Brain microvascular endothelial cell (primary cell): ENCODE results near the gene SLC15A1.

ENCODE experiments used
- DNase-seq: peaks from one replicate; pipeline ENCODE4 v3.0.0-alpha.2; 2020
- H3K27ac ChIP-seq: fragments of 250-450 bp; sonication (Bioruptor Pico); 2 replicates; pipeline ENCODE4 v1.5.1; 2020; ENCODE audit warnings: mild to moderate bottlenecking, moderate library complexity
- H3K27me3 ChIP-seq: fragments of 250-450 bp; sonication (Bioruptor Pico); replicated peaks from 2 replicates; pipeline ENCODE4 v1.5.1; 2020; ENCODE audit warnings: mild to moderate bottlenecking
- H3K36me3 ChIP-seq: fragments of 250-450 bp; sonication (Bioruptor Pico); replicated peaks from 2 replicates; pipeline ENCODE4 v1.5.1; 2020; ENCODE audit warnings: mild to moderate bottlenecking
- H3K4me3 ChIP-seq: 2 replicates; pipeline ENCODE4 v1.5.1; 2011; ENCODE audit warnings: low read depth, mild to moderate bottlenecking, control low read depth, low read length, moderate library complexity
- CTCF ChIP-seq: IDR thresholded peaks from 2 replicates; pipeline ENCODE4 v1.5.1; 2011; ENCODE audit warnings: low read depth, mild to moderate bottlenecking, moderate library complexity, low read length, control low read depth, inconsistent platforms; ENCODE audit errors: missing control alignments
- in situ Hi-C: cut with HindIII; loops from 2 replicates; pipeline ENCODE4 v1.10.0; 2017; ENCODE audit warnings: low sequenced_read_pairs, low pct_ligation_motif_present

Gene SLC15A1

GRCh38 chr13:98706446-98707110 lies 45.9 kb downstream of the SLC15A1 start:
- H3K4me3 ChIP-seq: no peak overlapping the region
- peak; percentile 61 for DNase-seq
- TF ChIP-seq CTCF: no peak

GRCh38 chr13:98697791-98698190 lies 54.7 kb downstream of the SLC15A1 start:
- in situ Hi-C loops: no loop called here
- TF ChIP-seq CTCF: no peak
- DNase-seq: no peak
- Histone ChIP-seq H3K27me3 (no peaks in the 10 kb centered on the region), H3K4me3 (no peak overlapping the region), H3K36me3 (no peaks in the 10 kb centered on the region), H3K27ac (no peak overlapping the region)

More at GRCh38 chr13:98706446-98707110, 45.9 kb downstream of the SLC15A1 start:
- no peaks in the 10 kb centered on the region for H3K36me3 ChIP-seq
- H3K27ac ChIP-seq: no peak overlapping the region
- no peaks in the 10 kb centered on the region for H3K27me3 ChIP-seq
- in situ Hi-C loops: no loop called here

- H3K27ac ChIP-seq: no peak overlapping the region
- TF ChIP-seq CTCF: no peak
- in situ Hi-C loops: no loop called here
- no peaks in the 10 kb centered on the region for H3K27me3 ChIP-seq
- no peak for DNase-seq
- H3K36me3 ChIP-seq: no peaks in the 10 kb centered on the region
- H3K4me3 ChIP-seq: no peak overlapping the region
These were observed 58.7 kb downstream of the SLC15A1 start for GRCh38 chr13:98693756-98694155.

GRCh38 chr13:98691360-98691759 lies 61.1 kb downstream of the SLC15A1 start:
- H3K36me3 ChIP-seq: no peaks in the 10 kb centered on the region
- no peaks in the 10 kb centered on the region for H3K27me3 ChIP-seq
- H3K27ac ChIP-seq: no peak overlapping the region
- in situ Hi-C loops: no loop called here
- TF ChIP-seq CTCF: no peak
- DNase-seq: no peak
- no peak overlapping the region for H3K4me3 ChIP-seq

GRCh38 chr13:98690348-98691022 lies 62.0 kb downstream of the SLC15A1 start:
- no peaks in the 10 kb centered on the region for H3K27me3 ChIP-seq
- no peak overlapping the region for H3K27ac ChIP-seq
- in situ Hi-C loops: no loop called here
- no peaks in the 10 kb centered on the region for H3K36me3 ChIP-seq
- TF ChIP-seq CTCF: no peak
- no peak for DNase-seq
- no peak overlapping the region for H3K4me3 ChIP-seq
